Right kidney (tissue), 9 donors: ENCODE results near the gene BHLHE41.

ENCODE experiments used
- DNase-seq: peaks from one replicate; pipeline ENCODE4 v3.0.0-alpha.2; 2016
- long read RNA-seq, 8 donors: transcript quantifications; one replicate each; lab custom pipeline, GENCODE V29; 2026

BHLHE41 gene
- long read RNA-seq, donor 1, partial matches to known transcripts: 0 of 1 reads
- long read RNA-seq, donor 1, other reads (novel, unspliced or antisense): 0 of 1 reads
- long read RNA-seq, donor 2: 0 reads
- long read RNA-seq, donor 3: 0 reads
- long read RNA-seq, donor 4: 0 reads
- long read RNA-seq, donor 5: 0 reads
- long read RNA-seq, donor 6, partial matches to known transcripts: 0 of 1 reads
- long read RNA-seq, donor 6, other reads (novel, unspliced or antisense): 0 of 1 reads
- long read RNA-seq, donor 7: 0 reads
- long read RNA-seq, donor 8: 0 reads

DNA sequence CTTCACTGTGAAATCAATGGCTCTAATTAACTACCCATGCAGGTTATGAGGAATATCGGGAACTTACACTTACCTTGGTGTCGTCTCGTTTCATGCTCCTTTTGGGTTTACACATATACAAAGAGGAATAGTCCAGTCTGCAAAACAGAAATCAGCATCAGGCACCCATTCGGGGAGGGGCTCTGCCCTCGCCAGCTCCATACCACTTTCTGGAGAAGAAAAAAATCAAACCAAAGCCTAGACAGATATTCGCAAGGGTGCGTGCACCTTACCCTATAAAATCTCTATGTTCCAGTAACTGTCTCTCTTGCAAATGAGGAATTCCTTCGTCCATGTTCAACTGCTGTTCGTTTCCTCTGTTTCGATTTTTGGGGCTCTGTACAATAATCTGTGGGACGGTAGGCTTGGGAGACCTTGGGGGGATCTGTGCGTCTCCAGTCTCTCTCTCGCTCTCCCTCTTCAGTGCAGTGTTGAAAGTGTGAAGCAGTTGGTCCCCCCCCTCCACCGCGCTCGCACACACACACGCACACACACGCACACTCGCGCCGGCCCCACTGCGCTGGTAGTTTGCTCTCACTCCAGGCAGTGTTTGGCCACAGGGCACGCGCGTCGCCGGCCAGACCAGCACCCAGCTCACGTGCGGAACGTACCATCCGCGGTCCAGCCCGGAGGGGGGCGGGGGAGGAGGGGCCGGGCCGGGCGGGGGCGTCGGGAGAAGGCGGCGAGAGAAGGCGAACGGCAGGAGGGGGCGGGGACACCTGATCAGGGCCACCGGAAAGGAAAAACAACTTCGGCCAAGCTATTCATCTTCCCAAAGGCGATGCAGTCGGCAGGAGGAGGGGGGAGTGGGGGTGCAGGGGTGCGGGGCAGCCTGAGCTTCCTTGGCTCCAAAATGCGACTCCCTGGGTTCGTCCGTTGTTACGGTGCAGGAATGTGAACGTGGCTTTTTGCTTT lies at the start of gene BHLHE41:
Gene BHLHE41 (minus strand): TSS at position 592 of the 954 bp plus-strand sequence. CDS start 258 bp downstream, at position 334.
- DNase-seq: peak; percentile 73

GRCh38 chr12:26172946-26173552 lies 48.2 kb upstream of the BHLHE41 start:
- no peak for DNase-seq

- DNase-seq: no peak
These were observed 47.7 kb upstream of the BHLHE41 start for GRCh38 chr12:26172539-26172938.

DNA sequence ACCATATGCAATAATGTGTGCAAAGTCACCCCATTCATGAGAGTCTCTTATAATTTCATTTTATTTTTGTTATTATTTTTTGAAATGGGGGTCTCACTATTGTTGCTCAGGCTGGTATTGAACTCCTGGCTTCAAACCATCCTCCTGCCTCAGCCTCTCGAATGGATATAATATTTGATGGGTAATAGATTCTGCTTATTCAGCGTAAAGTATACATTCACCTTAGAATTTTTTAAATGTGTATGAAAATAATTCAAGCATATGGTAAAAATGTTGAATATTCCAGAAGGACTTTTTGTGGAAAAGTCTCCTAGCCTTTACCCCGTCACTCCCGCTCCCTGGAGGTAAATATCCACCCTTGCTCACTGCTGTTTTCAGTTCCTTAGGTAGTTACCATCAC lies 47.2 kb upstream of the BHLHE41 start:
- DNase-seq: no peak

GRCh38 chr12:26164118-26164517 lies 39.3 kb upstream of the BHLHE41 start:
- DNase-seq: no peak

DNA sequence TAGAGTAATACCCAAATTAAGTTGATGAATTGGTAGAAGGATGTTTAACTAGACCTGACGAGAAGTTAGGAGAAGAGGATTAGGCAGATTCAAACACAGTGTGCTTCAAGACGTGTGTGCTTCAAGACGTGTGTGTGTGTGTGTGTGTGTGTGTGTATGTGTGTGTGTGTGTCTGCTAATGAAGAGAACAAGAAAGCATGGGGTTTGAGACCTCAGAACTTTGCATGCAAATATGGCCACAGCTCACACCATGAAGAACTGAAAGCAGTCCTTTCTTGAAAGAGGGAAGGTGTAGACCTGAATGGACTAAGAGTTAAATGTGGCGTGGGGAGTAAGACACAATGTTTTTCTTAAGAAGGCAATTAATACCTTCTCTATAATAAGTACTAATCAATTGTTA lies 38.1 kb upstream of the BHLHE41 start:
- DNase-seq: no peak

GRCh38 chr12:26162174-26162573 lies 37.3 kb upstream of the BHLHE41 start:
- DNase-seq: no peak

DNA sequence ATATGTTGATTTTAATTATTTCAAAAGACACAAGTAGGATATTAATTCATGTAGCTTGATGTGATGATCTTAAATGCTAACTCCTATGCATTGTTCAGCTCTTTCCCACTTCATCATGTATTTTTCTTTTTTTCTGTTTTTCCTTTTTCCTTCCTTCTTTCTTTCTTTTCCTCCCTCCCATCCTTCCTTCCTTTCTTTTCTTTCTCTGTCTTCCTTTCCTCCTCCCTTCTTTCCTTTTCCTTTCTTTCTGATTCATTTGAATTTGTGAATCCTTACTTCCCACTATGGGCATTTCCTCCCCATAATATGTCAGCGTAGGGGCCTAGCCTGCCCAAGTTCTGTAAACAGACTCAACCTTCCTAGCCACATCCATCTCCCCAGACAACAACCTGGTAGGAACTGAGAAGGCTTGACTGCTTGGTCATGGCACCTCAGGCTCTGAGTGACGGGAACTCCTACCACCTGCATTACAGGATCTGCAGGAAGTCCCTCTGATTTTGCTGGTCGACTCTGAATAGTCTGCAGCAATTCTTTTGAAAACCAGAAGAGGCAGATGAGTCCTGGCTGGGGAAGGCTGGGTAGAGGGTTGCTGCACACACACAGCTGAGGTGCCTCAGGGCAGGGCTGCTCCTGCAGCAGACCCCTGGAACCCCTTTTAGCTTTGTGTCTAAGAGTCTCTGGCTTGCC lies 33.4 kb upstream of the BHLHE41 start:
- DNase-seq: no peak

DNA sequence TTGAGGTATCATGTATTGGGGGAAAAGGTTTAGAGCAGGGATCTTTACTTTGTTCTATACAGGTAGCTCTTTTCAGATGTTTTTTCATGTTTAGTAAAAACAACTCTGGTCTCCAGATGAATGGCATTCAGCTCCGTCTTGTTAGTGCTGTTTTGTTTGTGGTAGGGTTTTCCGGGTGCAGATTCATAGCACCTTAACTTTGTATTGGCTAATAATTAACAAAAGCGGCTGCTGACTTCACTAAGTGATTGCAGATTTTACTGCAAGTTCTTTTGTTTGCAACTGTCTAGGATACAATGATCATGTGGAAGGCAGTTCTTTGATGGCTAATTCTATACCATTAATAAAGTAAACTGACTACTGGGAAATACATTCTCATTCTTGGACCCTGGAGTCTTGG lies 32.2 kb upstream of the BHLHE41 start:
- DNase-seq: no peak

DNA sequence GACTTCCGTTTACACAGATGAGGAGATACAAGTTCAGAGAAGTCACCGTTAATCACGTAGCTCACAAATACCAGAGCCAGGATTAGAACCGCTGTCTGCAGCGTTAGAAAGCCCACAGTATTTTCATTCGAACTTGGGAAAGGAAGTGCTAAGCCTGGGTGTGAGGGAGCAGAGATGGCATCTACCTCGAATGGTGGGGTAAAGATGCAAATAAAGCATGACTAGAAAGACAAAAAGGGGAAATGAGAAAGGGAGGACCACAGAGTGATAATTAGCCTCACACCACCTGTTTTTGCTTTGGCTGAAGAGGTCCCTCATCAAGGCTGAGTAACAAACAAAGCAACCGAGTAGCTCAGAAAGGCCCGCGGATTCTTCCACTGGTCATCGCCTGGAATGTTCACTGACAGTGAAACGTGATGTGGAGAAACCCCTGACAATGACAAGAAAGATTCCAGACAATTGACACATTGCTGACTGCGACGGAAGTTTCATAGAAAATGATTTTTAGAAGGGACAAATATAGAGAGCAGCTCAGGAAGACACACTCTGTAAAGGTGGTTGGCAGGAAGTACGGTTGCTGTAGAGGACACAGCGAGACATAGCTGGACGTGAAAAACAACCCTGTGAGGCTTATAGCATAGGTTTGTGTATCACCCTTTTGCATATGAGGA lies 31.5 kb upstream of the BHLHE41 start:
- no peak for DNase-seq

- no peak for DNase-seq
These were observed 28.8 kb upstream of the BHLHE41 start for GRCh38 chr12:26153421-26154154.

DNA sequence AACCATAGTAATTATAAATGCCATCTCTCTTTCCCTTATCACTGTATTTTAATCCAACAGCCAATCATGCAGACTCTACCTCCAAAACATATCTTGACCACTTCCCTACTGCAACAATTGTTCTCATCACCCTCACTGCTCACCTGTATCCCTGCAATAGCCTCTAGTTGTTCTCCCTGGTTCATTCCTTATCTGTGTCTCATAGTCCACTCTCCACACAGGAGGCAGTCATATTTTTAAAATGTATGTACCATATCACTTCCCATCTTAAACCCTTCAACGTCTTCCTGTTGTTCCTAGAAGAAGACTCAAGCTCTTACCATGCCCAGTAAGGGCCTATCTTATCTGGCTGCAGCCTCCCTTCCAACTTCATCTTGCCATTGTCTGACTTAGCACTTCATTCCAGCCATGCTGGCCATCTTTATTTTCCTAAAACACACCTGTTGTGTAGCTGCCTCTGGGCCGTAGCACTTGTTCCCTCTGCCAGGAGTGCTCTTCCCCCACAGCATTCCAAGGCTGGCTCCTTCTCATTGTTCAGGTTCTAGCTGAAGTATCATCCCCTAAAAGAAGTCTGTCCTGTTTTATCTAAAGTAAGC lies 27.8 kb upstream of the BHLHE41 start:
- DNase-seq: no peak

DNA sequence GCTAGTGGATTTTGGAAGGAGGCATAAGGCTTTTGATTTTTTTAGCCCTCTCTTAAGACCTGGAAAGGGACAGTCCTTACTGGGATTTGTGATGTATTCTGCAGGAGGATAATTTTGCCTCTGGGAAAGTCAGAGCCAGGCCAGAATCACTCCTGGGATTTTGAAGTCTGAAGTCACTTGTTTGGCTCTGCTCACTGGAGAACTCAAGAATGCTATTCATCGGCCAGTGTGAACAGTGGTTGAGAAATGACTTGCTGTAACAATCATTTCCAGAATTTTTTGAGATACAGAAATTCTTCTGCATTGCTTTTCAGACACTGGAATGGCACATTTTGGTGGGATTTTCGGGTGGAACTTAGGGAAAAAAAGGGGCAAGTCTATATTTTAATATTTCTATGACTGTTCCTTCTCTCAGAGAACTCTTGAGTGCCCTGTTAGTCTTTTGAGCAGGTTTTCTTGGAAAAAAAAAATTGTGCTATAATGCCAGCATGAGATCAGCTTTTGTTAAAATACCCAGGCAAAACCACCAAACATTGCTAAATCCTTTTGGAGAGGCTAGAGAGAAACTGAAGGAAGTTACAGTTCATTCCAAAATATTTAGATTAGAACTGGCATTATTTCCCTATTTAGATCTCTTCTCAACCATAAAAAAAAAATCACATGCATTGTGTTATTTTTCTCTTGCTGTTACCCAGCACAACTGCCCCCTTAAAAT lies 26.1 kb upstream of the BHLHE41 start:
- DNase-seq: no peak

DNA sequence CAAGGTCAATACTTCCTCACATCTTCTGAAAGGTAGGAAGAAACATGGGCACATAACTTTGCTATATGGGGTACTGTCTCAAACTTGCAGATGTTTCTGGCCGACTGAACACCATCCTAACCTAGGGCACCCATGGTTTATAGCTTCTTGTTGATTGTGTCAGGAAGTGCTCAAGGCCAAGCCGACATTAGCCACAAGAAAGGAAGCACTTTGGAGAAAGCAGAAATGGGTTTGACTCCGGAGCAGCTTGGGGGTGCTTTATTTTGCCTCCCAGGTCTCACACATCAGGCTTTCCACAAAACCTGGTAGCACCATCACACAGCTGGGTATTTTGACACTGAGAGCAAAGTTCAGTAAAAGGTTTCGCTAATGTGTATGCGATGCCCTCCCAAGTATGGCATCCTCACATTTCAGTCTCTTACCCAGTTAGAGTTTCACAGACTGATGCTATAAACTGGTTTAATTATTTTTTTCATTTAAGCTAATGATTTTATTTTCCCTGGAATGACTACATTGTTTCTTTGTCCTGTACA lies 25.2 kb upstream of the BHLHE41 start:
- no peak for DNase-seq

DNA sequence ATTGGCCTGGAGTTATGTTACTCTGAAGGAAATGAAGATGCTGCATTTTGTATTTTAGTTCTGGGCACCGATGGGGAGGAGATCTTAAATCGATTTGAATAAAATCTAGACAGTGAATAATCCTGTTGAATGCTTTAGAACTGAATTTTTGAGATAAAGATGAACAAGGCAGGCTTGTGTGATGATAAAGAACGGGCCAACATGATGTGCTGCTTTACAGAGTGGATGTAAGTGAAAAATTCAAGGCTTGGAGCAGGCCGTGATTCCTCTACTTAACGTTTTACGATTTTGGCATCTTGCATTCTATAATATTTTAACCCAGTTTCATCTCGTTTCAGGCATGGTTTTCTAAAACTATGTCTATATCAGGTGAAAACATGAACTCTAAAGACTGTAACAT lies 23.5 kb upstream of the BHLHE41 start:
- DNase-seq: no peak

DNA sequence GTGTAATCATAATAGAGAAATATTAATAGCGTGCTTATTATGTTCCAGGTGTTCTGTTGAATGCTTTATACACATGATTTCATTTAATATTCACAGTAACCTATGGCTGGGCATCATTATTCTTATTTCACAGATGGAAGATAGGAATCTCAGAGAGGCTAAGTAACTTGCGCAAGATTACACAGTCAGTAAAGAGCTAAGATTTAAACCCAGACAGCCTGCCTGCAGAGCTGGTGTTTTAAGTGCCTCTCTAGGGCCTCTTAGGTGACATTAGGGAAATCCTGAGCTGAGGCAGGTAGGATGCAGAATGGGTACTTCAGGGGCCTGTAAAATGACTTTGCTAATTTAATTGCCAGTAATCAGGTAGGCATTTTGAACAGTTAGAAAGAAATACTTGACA lies 18.5 kb upstream of the BHLHE41 start:
- no peak for DNase-seq

DNA sequence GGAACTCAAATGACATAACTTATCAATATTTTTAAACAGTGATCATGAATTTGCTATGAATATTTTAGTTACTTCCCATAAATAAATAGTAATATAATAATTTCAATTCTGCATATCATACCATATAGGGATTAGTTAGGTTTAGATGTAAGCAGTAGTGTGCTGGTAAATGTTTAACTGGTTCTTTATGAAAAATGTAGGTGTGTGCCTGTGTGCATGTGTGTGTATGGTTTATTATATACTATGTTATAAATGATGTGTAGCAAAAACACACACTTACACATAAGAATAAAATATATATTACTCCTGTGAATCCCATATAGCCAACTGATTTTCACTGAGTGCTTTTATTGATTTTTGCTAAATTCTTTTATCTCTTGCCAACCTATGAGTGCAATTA lies 14.0 kb upstream of the BHLHE41 start:
- no peak for DNase-seq

GRCh38 chr12:26136688-26137087 lies 11.9 kb upstream of the BHLHE41 start:
- no peak for DNase-seq

DNA sequence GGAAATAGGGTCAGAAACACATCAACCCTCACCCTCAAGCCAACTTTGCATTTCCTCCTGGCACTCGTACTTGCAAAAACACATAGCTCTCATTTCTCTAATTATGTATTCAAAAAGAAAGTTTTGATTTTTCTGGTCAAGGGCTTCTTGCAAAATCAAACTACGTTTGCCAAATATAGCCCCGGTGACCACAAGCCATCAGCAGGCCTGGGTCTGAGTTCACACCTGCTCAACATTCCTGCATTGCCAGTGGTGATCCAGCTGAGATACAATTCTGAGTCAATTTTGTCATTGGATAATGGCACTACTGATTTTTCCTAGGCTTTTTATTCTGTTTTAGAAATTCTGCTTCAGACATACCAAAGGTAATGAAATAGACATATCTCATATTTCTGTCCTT lies 10.7 kb upstream of the BHLHE41 start:
- DNase-seq: no peak

DNA sequence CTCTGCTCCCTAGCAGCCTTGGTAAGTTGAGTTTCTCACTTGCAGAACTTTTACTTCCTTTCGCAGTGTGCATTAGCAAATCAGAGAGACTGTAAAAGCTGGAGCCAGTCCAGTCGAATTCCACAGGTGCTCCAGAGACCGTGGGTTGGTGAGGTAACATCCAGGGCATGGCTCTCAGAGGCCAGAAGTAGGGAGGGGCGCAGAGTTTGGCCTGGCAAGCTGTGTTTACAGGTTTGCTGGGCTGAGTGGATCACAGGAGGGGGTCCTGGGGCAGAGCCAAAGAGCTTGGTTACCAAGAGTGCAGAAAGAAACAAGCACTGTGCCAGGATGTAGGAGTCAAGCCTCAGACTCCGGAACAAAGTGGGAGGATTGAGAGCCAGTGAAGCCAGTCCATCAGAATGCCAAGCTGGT lies 10.2 kb upstream of the BHLHE41 start:
- DNase-seq: no peak
